Esophagus squamous epithelium (tissue), 4 donors: ENCODE measurements around the gene THSD7B.

Source experiments
- POLR2A ChIP-seq, 4 donors: fragments of 450-650 bp; IDR thresholded peaks; one replicate each; pipeline ENCODE4 v1.6.1; 2017; ENCODE audit warnings: antibody characterized with exemption in 4 of 4, mild to moderate bottlenecking in 4 of 4, moderate library complexity in 3 of 4
- TF ChIP-seq, protein P1 (sequence below), 6 experiments: fragments of 450-650 bp in 4 of 6; fragments of 200-600 bp in 2 of 6; sonication (generic) in 2 of 6; IDR thresholded peaks; one replicate each; pipeline ENCODE4 v1.5.1; 2016 to 2019; ENCODE audit warnings: antibody characterized with exemption in 6 of 6, mild to moderate bottlenecking in 4 of 6, moderate library complexity in 4 of 6

GRCh38 chr2:137724912-137725311 is 959.6 kb downstream of the THSD7B start:
- TF ChIP-seq, protein P1, sequence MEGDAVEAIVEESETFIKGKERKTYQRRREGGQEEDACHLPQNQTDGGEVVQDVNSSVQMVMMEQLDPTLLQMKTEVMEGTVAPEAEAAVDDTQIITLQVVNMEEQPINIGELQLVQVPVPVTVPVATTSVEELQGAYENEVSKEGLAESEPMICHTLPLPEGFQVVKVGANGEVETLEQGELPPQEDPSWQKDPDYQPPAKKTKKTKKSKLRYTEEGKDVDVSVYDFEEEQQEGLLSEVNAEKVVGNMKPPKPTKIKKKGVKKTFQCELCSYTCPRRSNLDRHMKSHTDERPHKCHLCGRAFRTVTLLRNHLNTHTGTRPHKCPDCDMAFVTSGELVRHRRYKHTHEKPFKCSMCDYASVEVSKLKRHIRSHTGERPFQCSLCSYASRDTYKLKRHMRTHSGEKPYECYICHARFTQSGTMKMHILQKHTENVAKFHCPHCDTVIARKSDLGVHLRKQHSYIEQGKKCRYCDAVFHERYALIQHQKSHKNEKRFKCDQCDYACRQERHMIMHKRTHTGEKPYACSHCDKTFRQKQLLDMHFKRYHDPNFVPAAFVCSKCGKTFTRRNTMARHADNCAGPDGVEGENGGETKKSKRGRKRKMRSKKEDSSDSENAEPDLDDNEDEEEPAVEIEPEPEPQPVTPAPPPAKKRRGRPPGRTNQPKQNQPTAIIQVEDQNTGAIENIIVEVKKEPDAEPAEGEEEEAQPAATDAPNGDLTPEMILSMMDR (IDR thresholded peaks at IDR 0.05), result no peak
- no peak for TF ChIP-seq POLR2A (IDR thresholded peaks at IDR 0.05)
